Mesothelial cell of epicardium (in vitro differentiated cells): Measurements from ENCODE around the gene MLST8. TPM values are rescaled to one million over a fixed set of nuclear protein-coding genes. Genes with fewer than 3 reads are reported as not detected.

Experiments used
- DNase-seq, 2 experiments: peaks; one replicate each; pipeline ENCODE4 v3.0.0; 2021; ENCODE audit warnings: low spot score in 2 of 2; ENCODE audit not compliant: unreplicated experiment in 2 of 2
- H3K27ac Mint-ChIP-seq: 2 replicates; pipeline ENCODE4 v1.8.0; 2021; ENCODE audit warnings: mixed read lengths
- H3K27me3 Mint-ChIP-seq: 2 replicates; pipeline ENCODE4 v1.8.0; 2021; ENCODE audit warnings: low read depth, mixed read lengths
- H3K36me3 Mint-ChIP-seq: 2 replicates; pipeline ENCODE4 v1.8.0; 2021; ENCODE audit warnings: mixed read lengths
- H3K4me1 Mint-ChIP-seq: 2 replicates; pipeline ENCODE4 v1.8.0; 2021; ENCODE audit warnings: mixed read lengths
- H3K4me3 Mint-ChIP-seq: 2 replicates; pipeline ENCODE4 v1.8.0; 2021; ENCODE audit warnings: mild to moderate bottlenecking, moderate library complexity, mixed read lengths
- H3K9me3 Mint-ChIP-seq: 2 replicates; pipeline ENCODE4 v1.8.0; 2021; ENCODE audit warnings: mixed read lengths
- total RNA-seq: library from RNA; stranded (reverse); gene quantifications from 3 replicates; pipeline ENCODE4 v1.2.1, GENCODE V29; 2021
- TF ChIP-seq, protein P1 (sequence below): fragments of 200-600 bp; sonication (generic); IDR thresholded peaks from one replicate; pipeline ENCODE4 v1.5.0; 2021; ENCODE audit warnings: antibody characterized with exemption; ENCODE audit not compliant: unreplicated experiment

Gene MLST8
- total RNA-seq, 1 donor from 2014 or later: 45.9 TPM

DNA sequence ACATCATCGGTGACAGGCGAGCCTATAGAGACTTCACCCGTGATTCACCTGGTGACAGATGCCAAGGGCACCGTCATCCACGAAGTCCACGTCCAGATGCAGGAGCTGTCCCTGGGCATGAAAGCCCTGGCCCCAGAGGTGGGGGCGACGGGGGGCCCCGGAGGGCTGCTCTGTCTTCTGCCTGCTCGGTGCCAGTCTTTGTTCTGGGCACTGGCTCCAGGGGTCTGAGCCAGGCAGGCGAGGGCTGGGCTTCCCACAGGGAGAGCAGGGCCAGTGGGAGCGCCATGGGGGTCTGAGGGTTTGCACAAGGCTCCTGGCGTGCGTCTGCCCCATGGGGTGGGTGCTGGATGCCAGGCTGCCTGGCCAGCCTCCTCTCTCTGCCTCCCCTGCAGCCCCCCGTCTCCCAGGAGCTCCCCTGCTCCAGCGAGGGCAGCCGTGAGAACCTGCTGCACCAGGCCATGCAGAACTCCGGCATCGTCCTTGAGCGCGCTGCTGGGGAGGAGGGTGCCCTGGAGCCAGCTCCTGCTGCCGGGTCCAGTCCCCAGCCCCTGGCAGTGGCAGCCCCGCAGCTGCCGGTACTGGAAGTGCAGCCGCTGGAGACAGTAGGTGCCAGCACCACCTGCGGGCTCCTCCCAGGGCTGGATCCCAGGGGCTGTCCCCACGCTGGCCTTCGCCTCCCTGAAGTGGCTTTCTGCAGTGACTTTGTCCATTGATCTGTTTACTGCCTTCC lies 28.0 kb downstream of the MLST8 start:
- Mint-ChIP-seq H3K4me1 (peaks cover 2% of the 10 kb centered on the region), H3K27me3 (peaks cover 33% of the 10 kb centered on the region), H3K36me3 (peaks cover 6% of the 10 kb centered on the region), H3K4me3 (no peak overlapping the region), H3K9me3 (no peaks in the 10 kb centered on the region), H3K27ac (no peak overlapping the region)
- DNase-seq: no peak
- TF ChIP-seq, protein P1, sequence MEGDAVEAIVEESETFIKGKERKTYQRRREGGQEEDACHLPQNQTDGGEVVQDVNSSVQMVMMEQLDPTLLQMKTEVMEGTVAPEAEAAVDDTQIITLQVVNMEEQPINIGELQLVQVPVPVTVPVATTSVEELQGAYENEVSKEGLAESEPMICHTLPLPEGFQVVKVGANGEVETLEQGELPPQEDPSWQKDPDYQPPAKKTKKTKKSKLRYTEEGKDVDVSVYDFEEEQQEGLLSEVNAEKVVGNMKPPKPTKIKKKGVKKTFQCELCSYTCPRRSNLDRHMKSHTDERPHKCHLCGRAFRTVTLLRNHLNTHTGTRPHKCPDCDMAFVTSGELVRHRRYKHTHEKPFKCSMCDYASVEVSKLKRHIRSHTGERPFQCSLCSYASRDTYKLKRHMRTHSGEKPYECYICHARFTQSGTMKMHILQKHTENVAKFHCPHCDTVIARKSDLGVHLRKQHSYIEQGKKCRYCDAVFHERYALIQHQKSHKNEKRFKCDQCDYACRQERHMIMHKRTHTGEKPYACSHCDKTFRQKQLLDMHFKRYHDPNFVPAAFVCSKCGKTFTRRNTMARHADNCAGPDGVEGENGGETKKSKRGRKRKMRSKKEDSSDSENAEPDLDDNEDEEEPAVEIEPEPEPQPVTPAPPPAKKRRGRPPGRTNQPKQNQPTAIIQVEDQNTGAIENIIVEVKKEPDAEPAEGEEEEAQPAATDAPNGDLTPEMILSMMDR: no peak

DNA sequence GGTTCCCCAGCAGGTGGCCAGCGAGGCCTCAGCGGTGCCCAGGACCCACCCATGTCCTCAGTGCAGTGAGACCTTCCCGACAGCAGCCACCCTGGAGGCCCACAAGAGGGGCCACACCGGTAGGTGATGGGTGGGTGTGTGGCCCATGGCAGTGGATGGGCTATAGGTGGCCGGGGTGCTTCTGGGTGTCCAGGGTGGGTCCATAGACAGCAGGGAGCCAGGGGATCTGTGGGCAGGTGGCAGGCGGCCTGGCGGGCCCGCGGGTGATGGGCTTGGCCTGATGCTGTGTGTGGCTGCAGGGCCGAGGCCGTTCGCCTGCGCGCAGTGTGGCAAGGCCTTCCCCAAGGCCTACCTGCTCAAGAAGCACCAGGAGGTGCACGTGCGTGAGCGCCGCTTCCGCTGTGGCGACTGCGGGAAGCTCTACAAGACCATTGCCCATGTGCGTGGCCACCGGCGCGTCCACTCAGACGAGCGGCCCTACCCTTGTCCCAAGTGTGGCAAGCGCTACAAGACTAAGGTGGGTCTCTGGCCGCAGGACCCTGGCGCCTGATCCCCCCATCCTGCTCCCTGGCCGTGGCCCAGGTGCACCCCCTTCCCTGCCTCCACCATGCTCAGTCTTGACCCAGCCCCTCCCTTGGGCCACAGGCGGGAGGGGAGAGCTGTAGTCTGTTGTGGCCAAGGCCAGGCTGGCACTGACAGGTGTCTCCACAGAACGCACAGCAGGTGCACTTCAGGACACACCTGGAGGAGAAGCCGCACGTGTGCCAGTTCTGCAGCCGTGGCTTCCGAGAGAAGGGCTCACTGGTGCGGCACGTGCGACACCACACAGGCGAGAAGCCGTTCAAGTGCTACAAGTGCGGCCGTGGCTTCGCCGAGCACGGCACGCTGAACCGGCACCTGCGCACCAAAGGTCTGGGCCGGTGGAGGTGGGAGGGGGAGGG lies 28.9 kb downstream of the MLST8 start:
- Mint-ChIP-seq H3K9me3 (no peaks in the 10 kb centered on the region), H3K36me3 (peaks cover 6% of the 10 kb centered on the region), H3K4me3 (no peak overlapping the region), H3K27me3 (peaks cover 38% of the 10 kb centered on the region), H3K27ac (no peak overlapping the region), H3K4me1 (peaks cover 2% of the 10 kb centered on the region)
- TF ChIP-seq, protein P1: no peak
- DNase-seq: no peak

DNA sequence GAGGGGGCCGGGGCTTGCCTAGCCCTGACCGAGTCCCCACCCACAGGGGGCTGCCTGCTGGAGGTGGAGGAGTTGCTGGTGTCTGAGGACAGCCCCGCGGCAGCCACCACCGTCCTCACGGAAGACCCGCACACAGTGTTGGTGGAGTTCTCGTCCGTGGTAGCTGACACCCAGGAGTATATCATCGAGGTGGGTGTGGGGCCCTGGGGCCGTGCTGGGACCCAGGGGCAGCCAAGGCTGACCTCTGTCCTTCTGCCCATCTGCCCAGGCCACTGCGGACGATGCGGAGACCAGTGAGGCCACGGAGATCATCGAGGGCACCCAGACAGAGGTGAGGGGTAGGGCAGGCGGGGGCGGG lies 29.5 kb downstream of the MLST8 start:
- Mint-ChIP-seq H3K9me3 (no peaks in the 10 kb centered on the region), H3K27me3 (peaks cover 44% of the 10 kb centered on the region), H3K4me3 (no peak overlapping the region), H3K36me3 (peaks cover 10% of the 10 kb centered on the region), H3K27ac (no peak overlapping the region), H3K4me1 (peaks cover 2% of the 10 kb centered on the region)
- no peak for DNase-seq
- TF ChIP-seq, protein P1: no peak

DNA sequence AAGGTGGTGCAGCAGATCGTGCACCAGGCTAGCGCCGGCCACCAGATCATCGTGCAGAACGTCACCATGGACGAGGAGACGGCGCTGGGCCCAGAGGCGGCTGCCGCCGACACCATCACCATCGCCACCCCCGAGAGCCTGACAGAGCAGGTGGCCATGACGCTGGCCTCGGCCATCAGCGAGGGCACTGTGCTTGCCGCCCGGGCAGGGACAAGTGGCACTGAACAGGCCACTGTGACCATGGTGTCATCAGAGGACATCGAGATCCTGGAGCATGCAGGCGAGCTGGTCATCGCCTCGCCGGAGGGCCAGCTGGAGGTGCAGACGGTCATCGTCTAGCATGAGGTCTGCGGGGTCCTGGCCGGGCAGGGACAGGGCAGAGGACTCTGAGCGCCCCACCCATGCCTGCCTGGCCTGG lies 30.0 kb downstream of the MLST8 start:
- TF ChIP-seq, protein P1: no peak
- peaks cover 12% of the 10 kb centered on the region for H3K36me3 Mint-ChIP-seq
- no peak overlapping the region for H3K4me3 Mint-ChIP-seq
- H3K9me3 Mint-ChIP-seq: no peaks in the 10 kb centered on the region
- H3K27ac Mint-ChIP-seq: no peak overlapping the region
- H3K27me3 Mint-ChIP-seq: peaks cover 44% of the 10 kb centered on the region
- H3K4me1 Mint-ChIP-seq: peaks cover 2% of the 10 kb centered on the region
- no peak for DNase-seq

DNA sequence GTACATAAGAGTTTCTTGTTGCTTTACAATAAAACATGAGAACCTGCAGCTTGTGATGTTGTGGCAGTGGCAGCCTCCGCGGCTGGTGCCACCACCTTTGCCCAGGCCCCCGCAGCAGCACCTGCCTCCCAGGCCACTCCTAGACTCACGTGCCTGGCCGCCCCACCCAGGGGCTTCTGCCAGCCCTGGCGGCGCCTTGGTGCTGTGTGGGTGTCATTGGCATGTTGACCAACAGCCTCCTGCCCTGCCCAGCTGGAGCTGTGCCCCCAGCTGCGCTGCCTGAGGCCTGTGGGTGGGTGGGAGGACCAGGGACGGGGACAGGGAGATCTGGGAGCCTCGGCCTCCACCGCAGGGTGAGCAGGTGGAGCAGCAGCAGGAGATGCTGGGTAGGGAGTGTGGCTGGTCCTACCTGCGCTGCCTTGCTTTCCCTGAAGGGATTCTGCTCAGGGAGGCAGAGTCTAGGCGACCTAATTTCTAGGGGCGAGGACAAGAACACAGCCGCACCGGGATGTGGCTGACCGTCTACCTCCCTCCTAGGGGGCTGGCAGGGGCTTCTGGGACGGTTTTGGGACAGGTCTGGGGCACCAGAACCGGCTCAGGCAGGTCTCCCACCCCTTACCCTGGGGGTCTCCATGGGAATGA lies 30.6 kb downstream of the MLST8 start:
- peaks cover 12% of the 10 kb centered on the region for H3K36me3 Mint-ChIP-seq
- no peaks in the 10 kb centered on the region for H3K9me3 Mint-ChIP-seq
- no peak overlapping the region for H3K27ac Mint-ChIP-seq
- TF ChIP-seq, protein P1: no peak
- H3K27me3 Mint-ChIP-seq: peaks cover 44% of the 10 kb centered on the region
- no peak overlapping the region for H3K4me3 Mint-ChIP-seq
- H3K4me1 Mint-ChIP-seq: peaks cover 2% of the 10 kb centered on the region
- no peak for DNase-seq
